NCI-H774 (cell line): ENCODE measurements around the gene CCSER2.
"Not testable (repeated sequence)": the region's sequence is repeated elsewhere in the genome, so short reads cannot be mapped to it uniquely, and the experiment has no call there.

Source experiments
- DNase-seq: peaks from one replicate; lab custom pipeline; 2025; lab: John Stamatoyannopoulos, UW

Gene CCSER2

GRCh38 chr10:84456126-84456525, 127.7 kb downstream of the CCSER2 start:
- no peak for DNase-seq

DNA sequence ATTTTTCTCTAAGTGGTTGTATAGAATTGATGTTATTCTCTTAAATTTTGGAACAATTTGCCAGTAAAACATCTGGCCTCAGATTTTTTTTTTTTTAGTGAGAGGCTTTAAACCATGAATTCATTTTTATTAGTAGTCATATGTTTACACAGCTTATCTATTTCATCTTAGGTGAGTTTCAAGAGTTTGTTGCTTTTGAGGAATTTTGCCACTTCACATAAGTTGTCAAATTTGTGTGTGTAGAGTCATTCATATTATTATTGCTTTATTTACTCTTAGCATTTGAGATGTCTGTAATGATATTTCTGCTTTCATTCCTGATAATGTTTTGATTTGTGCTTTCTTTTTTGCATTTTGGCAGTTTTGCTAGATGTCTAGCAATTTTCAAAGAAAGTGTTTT, 132.1 kb downstream of the CCSER2 start:
- no peak for DNase-seq

DNA sequence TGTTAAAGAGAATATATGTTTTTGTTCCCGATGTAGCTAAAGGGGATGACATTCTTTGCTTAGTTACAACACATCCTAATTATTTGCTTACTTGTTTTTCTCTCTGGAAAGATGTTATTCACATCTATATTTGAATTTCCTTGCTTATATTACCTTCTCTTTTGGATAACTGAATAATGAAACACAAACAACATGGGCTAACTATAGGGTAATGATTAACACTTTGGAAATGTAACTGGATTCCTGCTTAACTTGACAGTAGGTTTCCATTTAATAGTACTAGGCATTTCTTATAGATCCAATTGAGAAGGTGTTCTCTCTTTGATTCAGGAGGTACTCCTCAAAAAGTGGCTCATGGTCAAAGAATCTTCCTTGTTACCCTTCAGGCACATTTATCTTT, 141.1 kb downstream of the CCSER2 start:
- DNase-seq: no peak

- DNase-seq: no peak
These were observed 144.7 kb downstream of the CCSER2 start for GRCh38 chr10:84473136-84473535.

DNA sequence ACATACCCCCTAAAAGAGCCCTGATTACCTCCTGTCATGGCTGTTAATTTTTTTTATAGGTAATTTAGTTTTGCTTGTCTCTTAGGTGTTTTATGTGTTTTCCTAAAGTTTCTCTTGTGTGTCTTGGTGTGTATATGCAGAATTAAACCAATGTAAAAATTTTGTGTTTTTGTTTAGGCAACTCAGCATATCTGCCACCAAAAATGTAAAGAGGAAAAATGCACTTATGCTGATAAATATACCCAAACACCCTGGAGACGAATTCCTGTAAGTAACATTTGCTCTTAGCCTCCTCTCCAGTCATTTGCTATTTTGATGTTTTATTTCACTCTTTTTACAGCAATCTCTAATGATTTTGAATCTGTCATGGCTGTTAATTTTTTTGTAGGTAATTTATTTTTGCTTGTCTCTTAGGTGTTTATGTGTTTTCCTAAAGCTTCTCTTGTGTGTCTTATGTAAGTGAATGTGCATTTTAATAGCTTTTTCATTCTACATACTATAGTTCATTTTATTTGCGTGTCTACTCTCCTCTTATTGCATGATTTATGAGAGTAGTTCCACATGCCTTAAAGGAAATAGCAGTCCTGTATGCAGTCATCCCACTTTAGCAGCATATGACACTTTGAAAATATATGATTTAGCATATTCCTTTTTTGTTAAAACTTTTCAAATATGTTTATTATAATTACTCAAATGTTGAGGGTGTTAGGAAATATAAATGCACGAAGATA, 149.2 kb downstream of the CCSER2 start:
- DNase-seq: no peak

GRCh38 chr10:84478151-84478550, 149.8 kb downstream of the CCSER2 start:
- no peak for DNase-seq

DNA sequence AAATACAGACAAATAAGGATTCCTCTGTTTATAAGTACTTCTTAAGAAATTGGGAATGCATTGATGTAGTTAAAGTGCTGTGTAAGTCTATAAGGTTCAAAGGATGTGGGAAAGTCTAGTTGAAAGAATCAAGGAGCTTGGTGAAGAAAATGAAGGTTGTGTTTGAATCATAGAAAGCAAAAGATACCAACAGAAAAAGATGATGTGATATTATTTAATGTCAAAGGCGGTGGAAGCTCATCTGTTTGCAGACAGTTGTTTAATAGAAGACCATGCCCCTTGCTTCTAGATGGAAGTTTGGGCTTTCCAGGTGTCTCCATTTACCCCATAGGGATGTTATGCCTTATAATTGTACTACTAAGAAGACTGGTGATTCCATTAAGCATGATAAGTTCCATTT, 150.3 kb downstream of the CCSER2 start:
- DNase-seq: no peak

GRCh38 chr10:84484541-84484940, 156.2 kb downstream of the CCSER2 start:
- DNase-seq: no peak

DNA sequence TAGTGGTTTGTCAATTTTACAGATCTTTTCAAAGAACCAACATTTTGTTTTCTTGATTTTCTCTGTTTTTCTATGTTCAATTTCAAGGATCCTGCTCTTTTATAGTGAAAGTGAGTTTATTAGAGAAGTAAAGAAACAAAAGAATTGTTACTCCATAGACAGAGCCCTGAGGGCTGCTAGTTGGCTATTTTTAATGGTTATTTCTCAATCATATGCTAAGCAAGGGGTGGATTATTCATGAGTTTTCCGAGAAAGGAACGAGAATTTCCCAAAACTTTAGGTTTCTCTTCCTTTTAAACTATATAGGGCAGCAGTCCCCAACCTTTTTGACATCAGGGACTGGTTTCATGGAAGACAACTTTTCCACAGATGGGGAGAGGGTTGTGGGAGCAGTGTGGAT, 165.0 kb downstream of the CCSER2 start:
- no peak for DNase-seq

- DNase-seq: no peak
These were observed 165.8 kb downstream of the CCSER2 start for GRCh38 chr10:84493951-84494848.

GRCh38 chr10:84494849-84495180, 166.4 kb downstream of the CCSER2 start:
- no peak for DNase-seq

DNA sequence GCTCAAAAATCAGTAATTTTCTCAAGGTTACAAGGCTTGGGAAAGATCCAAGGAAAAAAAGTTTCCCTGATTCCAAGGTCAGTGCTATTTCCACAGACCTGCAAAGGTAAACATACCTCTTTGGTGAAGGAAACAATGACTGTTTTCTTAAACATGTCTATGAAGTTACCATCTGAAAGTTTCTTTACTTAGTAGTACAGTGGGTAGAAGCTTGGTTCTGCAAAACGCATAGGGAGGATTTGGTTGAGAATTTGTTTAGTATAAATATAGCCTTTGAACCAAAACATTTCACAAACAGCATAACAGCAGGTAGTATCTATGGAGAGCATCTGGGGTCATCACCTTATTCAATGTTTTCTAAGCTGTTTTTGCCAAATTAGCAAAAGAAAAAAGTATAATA, 169.6 kb downstream of the CCSER2 start:
- DNase-seq: no peak

GRCh38 chr10:84499039-84499438, 170.7 kb downstream of the CCSER2 start:
- not testable (repeated sequence) for DNase-seq

GRCh38 chr10:84499846-84500245, 171.5 kb downstream of the CCSER2 start:
- no peak for DNase-seq

- DNase-seq: no peak
These were observed 181.7 kb downstream of the CCSER2 start for GRCh38 chr10:84510121-84510520.

- no peak for DNase-seq
These were observed 182.7 kb downstream of the CCSER2 start for GRCh38 chr10:84511106-84511505.

DNA sequence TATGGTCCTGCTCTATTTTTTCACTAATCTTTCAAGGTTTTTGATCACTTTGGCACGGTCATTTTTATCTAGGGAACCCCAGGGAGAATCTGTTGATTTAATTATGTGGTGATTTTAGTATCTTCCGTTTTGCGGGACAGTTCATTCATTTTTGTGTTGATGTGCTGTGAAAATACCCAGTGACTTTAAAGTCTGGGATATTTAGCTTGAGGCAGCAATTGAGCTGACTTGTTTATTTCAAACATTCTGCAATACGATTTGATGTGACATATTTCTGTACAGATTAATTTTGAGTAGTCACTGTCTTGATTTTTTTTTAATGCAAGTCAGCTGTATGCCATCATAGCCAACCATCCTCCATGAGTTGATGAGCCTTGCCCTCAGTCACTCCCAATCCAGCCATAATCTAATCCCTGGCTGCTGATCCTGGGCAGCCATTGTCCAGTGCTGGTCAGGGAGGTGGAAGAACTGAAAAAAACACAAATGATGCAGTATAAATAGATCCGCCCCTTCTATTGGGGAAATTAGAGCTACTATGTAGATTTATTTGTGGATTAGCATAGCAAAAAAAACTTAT, 183.4 kb downstream of the CCSER2 start:
- no peak for DNase-seq

GRCh38 chr10:84517554-84517953, 189.2 kb downstream of the CCSER2 start:
- no peak for DNase-seq

DNA sequence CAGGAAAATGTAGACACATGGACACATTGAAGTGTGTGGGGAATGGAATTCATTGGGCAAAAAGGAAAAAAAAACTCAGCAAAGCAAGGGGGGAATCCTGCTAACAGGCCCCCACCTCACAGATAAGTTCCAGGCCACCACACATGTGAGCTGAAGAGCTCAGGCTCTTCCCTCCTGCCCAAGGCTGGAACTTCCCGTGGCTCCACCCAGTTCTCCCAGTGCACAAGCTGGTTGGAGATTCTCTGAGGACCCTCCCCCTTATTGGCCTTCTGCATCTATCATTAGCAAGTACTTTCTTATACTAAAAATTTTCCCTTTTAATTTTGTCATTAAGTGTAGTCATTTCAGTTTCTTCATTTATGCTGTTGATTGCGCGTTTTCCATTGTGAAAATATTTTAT, 190.8 kb downstream of the CCSER2 start:
- no peak for DNase-seq

DNA sequence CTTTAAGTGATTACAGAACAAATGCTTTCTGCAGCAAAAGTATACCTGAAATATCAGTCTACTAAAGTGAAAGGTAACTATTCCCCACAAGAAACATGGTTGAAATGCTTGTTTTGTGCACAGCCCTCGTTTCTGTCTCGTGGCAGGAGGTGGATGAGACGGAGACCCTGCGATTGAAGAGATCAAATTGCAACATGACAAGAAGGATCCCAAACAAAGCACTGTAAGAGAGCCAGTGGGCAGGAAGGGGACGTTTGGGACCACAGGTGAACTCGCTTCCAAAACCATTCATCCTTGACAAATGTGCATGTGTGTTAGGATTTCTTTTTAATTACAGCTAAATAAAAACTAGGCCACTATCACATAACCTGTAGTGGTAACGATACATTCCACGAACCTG, 192.6 kb downstream of the CCSER2 start:
- no peak for DNase-seq

GRCh38 chr10:84521468-84521867, 193.1 kb downstream of the CCSER2 start:
- no peak for DNase-seq

- DNase-seq: no peak
These were observed 194.4 kb downstream of the CCSER2 start for GRCh38 chr10:84522612-84523462.
